ENCODE results near the gene CBARP.
"Not testable (repeated sequence)": the region's sequence is repeated elsewhere in the genome, so short reads cannot be mapped to it uniquely, and the experiment has no call there.

CBARP gene

GRCh38 chr19:1225440-1226226, 12.2 kb downstream of the CBARP start:
- no peak for DNase-seq

DNA sequence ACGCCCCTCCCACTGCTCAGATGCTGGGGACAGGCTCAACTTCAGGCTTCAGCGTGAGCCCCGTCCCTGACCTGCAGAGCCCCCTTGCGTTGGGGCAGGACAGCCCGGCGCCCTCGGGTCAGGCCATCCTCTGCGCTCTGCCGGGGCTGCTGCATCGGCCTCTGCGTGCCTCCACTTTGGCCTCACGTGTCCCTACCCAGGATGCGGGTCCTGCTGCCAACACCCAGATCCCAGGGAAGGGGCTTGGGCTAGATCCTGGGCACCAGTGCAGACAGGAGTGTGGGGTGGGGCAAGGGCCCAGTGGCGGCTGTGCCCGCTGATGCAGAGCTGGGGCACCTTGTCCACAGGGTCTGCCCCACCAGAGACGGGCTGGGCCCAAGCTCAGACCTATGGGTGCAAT, 13.0 kb downstream of the CBARP start:
- no peak for DNase-seq

DNA sequence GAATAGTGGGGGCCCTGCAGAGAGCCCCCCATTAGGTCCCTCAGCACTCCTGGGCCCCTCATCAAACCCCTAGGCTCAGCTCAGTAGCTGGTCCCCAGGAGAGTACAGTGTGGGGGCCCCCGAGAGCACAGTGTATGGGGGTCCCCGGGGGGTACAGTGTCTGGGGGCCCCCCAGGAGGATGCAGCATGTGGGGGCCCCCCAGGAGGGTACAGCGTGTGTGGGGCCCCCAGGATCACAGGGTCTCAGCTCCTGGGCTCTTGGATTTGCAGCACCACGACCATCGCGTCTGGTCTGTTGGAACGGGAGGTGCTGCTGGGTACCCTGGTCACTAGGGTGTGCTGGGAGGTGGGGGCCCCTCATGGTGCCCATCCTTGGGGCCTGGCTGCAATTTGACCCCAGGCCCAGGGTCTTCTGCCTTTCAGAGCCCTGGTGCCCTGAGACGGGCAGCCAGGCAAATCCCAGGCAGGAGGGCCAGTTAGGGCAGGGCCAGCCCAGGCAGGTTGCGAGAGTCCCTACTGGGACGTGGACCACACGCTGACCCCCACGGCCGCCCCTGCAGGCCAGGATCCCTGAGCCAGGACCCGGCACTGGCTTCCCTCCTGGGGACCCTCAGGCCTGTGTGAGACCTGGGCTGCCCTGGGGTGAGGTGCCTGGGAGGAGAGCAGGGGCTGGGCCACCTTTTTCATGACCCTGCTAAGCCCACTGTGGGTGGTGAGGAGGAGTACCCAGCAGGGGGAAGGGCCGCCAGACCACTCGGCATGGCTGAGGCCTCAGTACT, 13.6 kb downstream of the CBARP start:
- DNase-seq = no peak

- no peak for DNase-seq
These were observed 14.6 kb downstream of the CBARP start for GRCh38 chr19:1223018-1223855.

GRCh38 chr19:1222394-1222793, 15.4 kb downstream of the CBARP start:
- DNase-seq = no peak

GRCh38 chr19:1221904-1222255, 15.9 kb downstream of the CBARP start:
- DNase-seq = no peak

DNA sequence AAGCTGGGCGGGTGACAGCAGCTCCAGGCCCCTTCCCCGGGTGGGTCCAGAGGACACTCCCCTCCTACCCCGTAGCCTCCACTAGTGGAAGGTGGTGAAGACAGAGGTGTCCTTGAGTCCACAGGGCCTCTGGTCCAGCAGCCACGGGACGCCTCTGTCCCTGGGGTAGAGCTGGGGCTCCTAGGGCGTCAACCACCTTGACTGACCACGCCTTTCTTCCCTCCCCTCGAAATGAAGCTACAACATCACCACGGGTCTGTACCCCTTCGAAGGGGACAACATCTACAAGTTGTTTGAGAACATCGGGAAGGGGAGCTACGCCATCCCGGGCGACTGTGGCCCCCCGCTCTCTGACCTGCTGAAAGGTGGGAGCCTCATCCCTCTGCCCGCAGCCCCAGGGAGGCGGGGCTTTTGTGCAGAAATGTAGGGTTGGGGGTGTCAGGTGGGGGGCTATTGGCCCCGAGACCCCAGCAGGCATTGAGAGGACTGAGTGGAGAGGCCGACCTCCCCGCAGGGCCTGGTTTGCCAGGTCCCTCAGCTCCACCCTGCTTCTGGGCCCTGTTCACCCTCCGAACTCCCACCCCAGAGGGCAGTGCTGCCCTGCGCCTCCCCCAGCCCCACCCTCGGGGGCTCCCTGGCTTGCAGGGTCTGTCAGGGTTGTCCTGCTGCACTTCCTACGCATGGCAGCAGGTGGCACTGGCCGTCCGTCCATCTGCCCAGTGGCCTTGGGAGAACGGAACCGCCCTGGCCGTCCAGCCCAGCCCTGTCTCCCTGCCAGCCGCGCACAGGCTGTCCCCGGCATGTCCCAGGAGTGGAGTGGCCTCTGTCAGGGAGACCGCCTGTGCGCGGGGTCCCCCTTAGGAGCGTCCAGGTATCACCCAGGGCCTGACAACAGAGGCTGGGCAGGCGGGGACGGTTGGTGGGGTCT, 16.6 kb downstream of the CBARP start:
- peak; percentile 24 for DNase-seq

DNA sequence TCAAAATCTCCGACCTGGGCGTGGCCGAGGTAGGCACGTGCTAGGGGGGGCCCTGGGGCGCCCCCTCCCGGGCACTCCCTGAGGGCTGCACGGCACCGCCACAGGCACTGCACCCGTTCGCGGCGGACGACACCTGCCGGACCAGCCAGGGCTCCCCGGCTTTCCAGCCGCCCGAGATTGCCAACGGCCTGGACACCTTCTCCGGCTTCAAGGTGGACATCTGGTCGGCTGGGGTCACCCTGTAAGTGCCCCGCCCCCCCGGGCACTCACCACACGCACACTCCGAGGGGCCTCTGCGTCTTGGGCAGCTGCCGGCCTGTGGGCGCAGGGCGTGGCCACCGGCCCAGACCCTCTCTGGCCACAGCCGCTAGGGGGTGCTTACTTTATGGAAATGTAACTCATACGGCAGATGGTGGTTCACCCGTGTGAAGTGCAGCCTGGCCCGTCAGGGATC, 17.3 kb downstream of the CBARP start:
- peak; percentile 79 for DNase-seq

- no peak for DNase-seq
These were observed 17.9 kb downstream of the CBARP start for GRCh38 chr19:1219786-1220476.

- DNase-seq = no peak
These were observed 18.8 kb downstream of the CBARP start for GRCh38 chr19:1218751-1219567.

DNA sequence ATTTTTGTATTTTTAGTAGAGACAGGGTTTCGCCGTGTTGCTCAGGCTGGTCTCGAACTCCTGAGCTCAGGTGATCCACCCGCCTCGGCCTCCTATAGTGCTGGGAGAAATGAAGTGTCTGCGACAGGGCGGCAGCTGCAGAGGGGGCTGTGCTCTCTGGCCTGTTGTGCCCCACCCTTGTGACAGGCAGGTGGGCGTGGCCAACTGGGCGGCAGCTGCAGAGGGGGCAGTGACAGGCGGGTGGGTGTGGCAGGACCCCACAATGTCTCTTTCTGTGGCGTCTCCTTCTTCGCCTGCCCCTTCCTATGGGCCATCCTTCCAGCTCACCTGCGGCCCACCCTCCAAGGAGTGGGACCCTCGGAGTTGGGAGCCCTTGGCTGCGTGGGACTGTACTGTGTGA, 20.4 kb downstream of the CBARP start:
- no peak for DNase-seq

DNA sequence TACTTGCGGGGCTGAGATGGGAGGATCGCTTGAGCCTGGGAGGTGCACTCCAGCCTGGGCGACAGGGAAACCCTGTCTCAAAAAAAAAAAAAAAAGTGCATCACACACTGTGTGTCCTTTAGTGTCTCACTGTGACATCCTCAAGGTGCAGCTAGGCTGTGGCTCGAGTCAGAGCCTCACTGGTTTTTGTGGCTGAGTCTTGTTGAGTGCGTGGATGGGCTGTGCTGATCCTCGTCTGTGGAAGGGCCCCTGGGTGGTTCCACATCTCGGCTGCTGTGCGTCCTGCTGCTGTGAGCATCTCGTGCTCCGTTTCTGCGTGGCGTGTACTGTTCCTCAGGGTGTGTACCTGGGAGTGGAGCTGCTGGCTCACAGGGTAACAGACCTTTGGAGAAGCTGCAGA, 21.0 kb downstream of the CBARP start:
- no peak for DNase-seq

DNA sequence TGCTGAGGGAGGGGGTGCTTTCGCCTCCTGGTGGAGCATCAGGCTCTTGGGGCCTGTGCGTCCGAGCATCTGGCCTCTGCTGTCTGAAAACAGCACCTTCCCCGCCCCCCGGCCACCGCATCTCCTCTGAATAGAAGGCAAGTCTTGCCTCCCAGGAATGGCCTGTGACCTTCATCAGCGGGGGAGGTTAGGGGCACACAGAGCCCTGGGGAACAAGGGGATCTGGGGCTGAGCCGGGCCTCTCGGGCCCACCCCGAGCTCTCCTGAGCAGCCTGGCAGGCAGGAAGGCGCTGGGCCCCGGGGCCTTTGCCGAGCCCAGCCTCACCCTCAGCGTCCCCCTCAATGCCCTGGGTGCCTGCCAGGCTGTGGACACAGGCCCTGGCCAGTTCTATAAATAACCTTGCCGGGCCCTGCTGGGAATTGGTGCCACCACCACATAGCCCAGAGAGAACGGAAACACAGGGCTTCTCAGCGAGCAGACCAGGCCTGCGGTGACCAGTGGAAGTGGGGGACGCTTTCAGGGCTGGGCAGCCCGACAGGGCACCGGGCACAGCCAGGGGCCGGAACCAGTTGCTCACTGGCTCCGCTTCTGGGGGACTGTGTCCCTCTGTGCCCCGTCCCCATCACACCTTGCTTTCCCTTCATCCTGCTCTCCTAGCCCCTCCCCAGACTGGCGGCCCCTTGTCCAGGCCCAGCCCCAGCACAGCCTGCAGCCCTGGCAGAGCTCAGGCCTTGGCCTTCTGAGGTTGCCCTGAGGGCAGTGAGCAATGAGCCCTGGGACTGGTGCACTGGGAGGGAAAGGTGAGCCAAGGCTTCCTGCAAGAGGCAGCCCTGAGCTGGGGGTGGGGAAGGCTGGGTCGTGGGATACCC, 22.7 kb downstream of the CBARP start:
- DNase-seq = no peak

DNA sequence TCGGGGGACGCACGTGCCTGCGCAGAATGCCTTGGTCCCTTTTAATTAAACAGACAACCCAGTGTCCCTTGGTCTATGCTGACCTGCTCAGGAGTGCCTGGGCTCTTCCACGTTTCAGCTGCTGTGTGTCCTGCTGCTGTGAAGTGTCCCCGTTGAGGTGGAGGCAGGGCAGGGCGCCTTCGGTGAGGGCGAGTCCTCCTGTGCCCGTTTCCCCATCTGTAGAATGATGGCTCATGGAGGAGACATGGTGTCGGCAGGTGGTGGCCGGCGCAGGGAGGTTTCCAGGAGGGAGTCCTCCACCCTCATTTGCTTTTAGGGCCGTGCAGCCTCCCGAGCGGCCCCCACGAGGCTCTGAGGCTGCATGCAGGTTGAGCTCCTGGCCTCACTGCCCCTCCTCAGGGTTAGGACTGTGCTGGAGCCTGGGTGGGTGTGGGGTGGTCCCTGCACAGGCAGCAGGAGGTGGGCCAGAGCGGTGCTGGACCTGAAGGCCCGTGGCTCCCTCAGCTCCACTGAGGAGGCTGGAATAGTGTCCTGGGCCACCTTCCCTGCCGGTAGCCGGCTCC, 23.4 kb downstream of the CBARP start:
- no peak for DNase-seq

- peak; percentile 89 for DNase-seq
These were observed 24.2 kb downstream of the CBARP start for GRCh38 chr19:1213391-1214286.

DNA sequence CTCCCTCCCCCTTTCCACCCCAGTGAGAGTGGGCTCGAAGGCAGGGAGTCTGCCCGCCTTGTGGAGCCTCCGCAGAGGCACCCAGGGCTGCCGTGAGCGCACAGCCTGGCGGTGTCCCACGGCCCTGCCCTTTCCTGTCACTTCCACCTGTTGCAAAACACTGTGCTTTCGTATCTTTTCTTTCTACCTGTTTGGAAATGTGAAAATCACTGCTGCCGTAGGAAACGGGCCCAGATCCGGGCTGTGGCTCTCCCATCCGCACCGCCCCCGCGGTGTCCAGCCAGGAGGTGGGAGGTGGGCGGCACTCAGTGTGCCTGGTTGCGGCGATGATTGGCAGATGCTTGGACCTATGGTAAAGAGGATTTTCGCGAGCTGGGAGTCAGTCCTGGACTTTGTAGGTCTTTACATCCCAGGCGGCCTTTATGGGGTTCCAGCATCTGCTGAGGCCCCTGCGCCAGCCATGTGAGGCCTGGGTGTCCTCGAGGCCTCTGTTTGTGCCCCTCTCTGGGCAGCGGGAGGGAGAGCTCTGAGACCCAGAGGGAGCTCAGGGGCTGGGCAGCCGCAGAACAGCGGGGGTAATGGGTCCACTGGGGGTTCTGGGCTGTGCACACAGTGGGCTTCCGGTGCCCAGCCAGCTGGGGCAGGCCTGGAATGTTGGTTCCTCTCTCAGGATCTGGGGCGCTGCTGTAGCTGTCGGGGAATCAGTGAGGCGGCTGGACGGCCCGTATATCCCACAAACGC, 26.1 kb downstream of the CBARP start:
- DNase-seq = no peak

GRCh38 chr19:1210227-1210538, 27.6 kb downstream of the CBARP start:
- DNase-seq = no peak

DNA sequence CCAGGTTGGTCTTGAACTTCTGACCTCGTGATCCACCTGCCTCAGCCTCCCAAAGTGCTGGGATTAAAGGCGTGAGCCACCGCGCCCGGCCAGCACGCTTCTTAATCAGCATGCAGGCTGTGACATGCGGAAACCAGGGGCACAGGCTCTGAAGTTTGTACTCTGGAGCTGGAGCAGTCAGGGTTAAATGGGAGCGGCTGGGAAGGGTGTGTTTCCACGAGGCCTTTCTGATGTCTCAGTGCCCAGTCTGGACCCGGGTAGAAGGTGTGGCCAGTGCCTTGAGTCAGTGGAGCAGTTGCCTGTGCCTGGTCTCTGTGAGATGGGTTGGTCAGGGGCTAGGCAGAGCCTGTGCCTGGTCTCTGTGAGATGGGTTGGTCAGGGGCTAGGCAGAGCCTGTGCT, 29.0 kb downstream of the CBARP start:
- not testable (repeated sequence) for DNase-seq

All from SHP77 treated with DMSO at 0.1 percent for 48 hours (cell line).